ENCODE measurements around the gene SLC15A4.

- TF ChIP-seq EZH2 (IDR thresholded peaks at IDR 0.05) (no peak), POLR2AphosphoS5 (IDR thresholded peaks at IDR 0.05; ENCODE audit: borderline replicate concordance, low read depth, low read length) (no peak), FOXP2 (optimal IDR thresholded peaks at IDR 0.05; ENCODE audit: control extremely low read depth, extremely low read length, insufficient read depth) (no peak)
Measured at GRCh38 chr12:128823216-128823915, 392 bp downstream of the SLC15A4 start.
